Osteocyte (in vitro differentiated cells): ENCODE data around the gene GRIN3B. TPM values are rescaled to one million over a fixed set of nuclear protein-coding genes. Genes with fewer than 3 reads are reported as not detected.
A peak's percentile ranks its signal among the peaks of the same experiment; 100 is the strongest.

Experiments
- DNase-seq: peaks from one replicate; pipeline ENCODE4 v3.0.0; 2021; ENCODE audit warnings: mixed read lengths; ENCODE audit not compliant: unreplicated experiment; ENCODE audit errors: extremely low spot score
- H3K27ac Mint-ChIP-seq: one replicate; pipeline ENCODE4 v1.8.0; 2021; ENCODE audit warnings: mild to moderate bottlenecking, mixed read lengths; ENCODE audit not compliant: unreplicated experiment
- H3K27me3 Mint-ChIP-seq: one replicate; pipeline ENCODE4 v1.8.0; 2021; ENCODE audit warnings: mixed read lengths; ENCODE audit not compliant: unreplicated experiment
- H3K36me3 Mint-ChIP-seq: one replicate; pipeline ENCODE4 v1.8.0; 2021; ENCODE audit warnings: mixed read lengths; ENCODE audit not compliant: unreplicated experiment
- H3K4me1 Mint-ChIP-seq: one replicate; pipeline ENCODE4 v1.8.0; 2021; ENCODE audit warnings: mixed read lengths; ENCODE audit not compliant: unreplicated experiment
- H3K4me3 Mint-ChIP-seq: one replicate; pipeline ENCODE4 v1.8.0; 2021; ENCODE audit warnings: mild to moderate bottlenecking, moderate library complexity, mixed read lengths; ENCODE audit not compliant: unreplicated experiment
- H3K9me3 Mint-ChIP-seq: one replicate; pipeline ENCODE4 v1.8.0; 2021; ENCODE audit warnings: mixed read lengths; ENCODE audit not compliant: unreplicated experiment
- total RNA-seq: library from RNA; stranded (reverse); gene quantifications from 2 replicates; pipeline ENCODE4 v1.2.1, GENCODE V29; 2021
- TF ChIP-seq, protein P1 (sequence below): fragments of 200-600 bp; sonication (generic); IDR thresholded peaks from 2 replicates; pipeline ENCODE4 v1.5.0; 2021; ENCODE audit warnings: antibody characterized with exemption, mild to moderate bottlenecking, moderate library complexity

The GRIN3B gene
- total RNA-seq, 1 donor from 2014 or later, result 0.46 TPM

DNA sequence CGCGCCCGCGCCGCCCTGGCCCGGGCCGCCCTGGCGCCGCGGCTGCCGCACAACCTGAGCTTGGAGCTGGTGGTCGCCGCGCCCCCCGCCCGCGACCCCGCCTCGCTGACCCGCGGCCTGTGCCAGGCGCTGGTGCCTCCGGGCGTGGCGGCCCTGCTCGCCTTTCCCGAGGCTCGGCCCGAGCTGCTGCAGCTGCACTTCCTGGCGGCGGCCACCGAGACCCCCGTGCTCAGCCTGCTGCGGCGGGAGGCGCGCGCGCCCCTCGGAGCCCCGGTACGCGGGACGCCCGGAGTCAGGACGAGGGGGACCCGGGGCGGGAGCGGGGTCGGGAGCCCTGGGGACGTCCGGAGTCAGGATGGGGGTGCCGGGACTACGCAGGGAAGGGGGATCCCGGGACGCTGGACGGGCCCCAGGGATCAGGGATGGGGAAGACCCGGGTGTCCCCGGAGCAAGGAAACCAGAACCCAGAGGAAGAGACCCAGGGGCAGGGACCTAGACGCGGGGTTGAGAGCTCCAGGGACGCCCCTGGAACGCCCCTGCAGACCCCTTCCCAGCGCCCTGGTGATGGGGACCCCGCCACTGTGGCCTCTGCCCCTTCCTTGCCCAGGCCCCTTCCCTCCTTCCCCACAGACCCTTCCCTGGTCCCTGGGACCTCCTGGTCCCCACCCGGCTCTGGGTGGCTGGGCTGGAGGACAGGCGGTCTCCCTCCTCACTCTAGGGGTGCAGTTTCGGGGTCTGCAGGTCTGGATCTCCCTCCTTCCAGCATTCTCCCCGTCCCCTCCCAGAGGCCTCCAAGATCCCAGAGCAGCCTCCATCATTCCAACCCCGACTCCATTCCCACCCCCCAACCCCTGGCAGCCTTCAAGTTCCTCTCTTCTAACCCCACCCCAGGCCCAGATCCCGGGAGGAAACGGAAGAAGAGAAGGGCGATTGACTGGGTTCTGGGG, 645 bp downstream of the GRIN3B start:
- TF ChIP-seq, protein P1, sequence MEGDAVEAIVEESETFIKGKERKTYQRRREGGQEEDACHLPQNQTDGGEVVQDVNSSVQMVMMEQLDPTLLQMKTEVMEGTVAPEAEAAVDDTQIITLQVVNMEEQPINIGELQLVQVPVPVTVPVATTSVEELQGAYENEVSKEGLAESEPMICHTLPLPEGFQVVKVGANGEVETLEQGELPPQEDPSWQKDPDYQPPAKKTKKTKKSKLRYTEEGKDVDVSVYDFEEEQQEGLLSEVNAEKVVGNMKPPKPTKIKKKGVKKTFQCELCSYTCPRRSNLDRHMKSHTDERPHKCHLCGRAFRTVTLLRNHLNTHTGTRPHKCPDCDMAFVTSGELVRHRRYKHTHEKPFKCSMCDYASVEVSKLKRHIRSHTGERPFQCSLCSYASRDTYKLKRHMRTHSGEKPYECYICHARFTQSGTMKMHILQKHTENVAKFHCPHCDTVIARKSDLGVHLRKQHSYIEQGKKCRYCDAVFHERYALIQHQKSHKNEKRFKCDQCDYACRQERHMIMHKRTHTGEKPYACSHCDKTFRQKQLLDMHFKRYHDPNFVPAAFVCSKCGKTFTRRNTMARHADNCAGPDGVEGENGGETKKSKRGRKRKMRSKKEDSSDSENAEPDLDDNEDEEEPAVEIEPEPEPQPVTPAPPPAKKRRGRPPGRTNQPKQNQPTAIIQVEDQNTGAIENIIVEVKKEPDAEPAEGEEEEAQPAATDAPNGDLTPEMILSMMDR, result no peak
- peak overlapping the region; percentile 32 for H3K4me3 Mint-ChIP-seq
- peaks cover 5% of the 10 kb centered on the region for H3K4me1 Mint-ChIP-seq
- H3K27ac Mint-ChIP-seq, result no peak overlapping the region
- H3K36me3 Mint-ChIP-seq, result no peaks in the 10 kb centered on the region
- H3K27me3 Mint-ChIP-seq, result peaks cover 34% of the 10 kb centered on the region
- H3K9me3 Mint-ChIP-seq, result no peaks in the 10 kb centered on the region
- no peak for DNase-seq

DNA sequence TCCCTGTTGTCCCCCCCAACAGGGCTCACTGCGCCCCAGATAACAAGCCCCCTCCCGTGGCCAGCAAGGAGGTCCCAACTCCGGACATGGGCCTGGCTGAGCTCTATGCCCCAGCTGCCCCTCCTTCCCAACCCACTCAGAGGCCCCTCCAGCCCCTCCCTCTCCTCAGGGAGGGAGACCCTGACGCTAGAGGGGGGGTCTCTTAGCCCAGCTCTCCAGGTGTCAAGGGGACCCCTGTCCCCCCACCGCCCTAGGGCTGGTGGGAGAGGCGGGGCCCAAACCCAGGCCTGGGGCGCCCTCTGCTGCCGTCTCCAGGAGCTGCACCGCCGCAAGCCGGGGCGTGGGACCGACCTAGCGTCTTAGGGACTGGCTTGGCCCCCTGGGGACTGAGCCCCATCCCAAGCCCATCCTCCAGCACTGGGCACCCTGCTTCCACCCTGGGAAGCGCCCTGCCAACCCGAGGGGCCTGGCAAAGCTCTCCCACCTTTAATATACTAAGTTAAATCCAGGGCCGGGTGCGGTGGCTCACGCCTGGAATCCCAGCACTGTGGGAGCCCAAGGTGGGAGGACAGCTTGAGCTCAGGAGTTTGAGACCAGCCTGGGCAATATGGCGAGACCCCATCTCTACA, 1.4 kb downstream of the GRIN3B start:
- no peak overlapping the region for H3K4me3 Mint-ChIP-seq
- no peak overlapping the region for H3K27ac Mint-ChIP-seq
- H3K27me3 Mint-ChIP-seq, result peaks cover 30% of the 10 kb centered on the region
- TF ChIP-seq, protein P1, result peak; percentile 95
- no peaks in the 10 kb centered on the region for H3K9me3 Mint-ChIP-seq
- H3K36me3 Mint-ChIP-seq, result no peaks in the 10 kb centered on the region
- peaks cover 5% of the 10 kb centered on the region for H3K4me1 Mint-ChIP-seq
- DNase-seq, result no peak

DNA sequence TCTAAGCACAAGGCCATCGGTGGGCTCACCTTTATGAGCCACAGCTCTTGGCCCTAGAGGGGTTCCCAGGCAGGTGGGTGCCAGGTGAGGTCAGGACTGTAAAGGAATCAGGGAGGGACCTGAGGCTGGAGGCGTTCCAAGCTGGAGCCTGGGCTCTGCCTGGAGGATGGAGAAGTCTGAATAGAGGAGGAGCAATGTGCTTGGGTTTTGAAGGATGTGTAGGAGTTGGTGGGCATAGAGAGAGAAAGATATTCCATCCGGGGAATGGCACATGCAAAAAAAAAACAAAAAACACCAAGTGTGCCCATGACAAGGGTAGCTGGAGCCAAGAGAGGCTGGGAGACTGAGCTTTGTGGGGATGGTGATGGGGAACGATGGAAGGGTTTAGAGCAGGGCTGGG, 2.4 kb downstream of the GRIN3B start:
- DNase-seq, result no peak
- Mint-ChIP-seq H3K9me3 (no peaks in the 10 kb centered on the region), H3K4me1 (peaks cover 5% of the 10 kb centered on the region), H3K36me3 (no peaks in the 10 kb centered on the region), H3K27me3 (peaks cover 28% of the 10 kb centered on the region), H3K4me3 (no peak overlapping the region), H3K27ac (no peak overlapping the region)
- TF ChIP-seq, protein P1, result no peak

DNA sequence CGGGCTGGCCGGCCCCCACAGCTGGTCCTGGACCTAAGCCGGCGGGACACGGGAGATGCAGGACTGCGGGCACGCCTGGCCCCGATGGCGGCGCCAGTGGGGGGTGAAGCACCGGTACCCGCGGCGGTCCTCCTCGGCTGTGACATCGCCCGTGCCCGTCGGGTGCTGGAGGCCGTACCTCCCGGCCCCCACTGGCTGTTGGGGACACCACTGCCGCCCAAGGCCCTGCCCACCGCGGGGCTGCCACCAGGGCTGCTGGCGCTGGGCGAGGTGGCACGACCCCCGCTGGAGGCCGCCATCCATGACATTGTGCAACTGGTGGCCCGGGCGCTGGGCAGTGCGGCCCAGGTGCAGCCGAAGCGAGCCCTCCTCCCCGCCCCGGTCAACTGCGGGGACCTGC, 3.1 kb downstream of the GRIN3B start:
- no peak for DNase-seq
- TF ChIP-seq, protein P1, result no peak
- Mint-ChIP-seq H3K9me3 (no peaks in the 10 kb centered on the region), H3K4me3 (no peak overlapping the region), H3K36me3 (no peaks in the 10 kb centered on the region), H3K4me1 (peaks cover 4% of the 10 kb centered on the region), H3K27ac (no peak overlapping the region), H3K27me3 (peaks cover 21% of the 10 kb centered on the region)

DNA sequence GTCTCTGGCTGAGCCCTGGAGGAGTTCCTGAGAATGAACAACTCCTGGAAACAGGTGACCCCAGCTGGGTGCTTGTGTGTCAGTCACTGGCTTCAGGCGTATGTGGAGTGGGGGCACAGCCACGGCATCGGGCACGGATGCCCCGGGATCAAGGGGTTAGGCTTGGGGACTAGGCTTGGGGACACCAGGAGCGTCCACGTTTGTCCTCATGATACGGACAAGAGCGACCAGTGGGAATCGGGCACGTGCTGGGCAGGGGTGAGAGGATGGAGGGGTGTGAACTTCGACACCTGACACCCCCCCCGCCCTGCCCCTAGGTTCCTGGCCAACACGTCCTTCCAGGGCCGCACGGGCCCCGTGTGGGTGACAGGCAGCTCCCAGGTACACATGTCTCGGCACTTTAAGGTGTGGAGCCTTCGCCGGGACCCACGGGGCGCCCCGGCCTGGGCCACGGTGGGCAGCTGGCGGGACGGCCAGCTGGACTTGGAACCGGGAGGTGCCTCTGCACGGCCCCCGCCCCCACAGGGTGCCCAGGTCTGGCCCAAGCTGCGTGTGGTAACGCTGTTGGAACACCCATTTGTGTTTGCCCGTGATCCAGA, 4.1 kb downstream of the GRIN3B start:
- Mint-ChIP-seq H3K27me3 (peaks cover 13% of the 10 kb centered on the region), H3K4me3 (no peak overlapping the region), H3K4me1 (peaks cover 3% of the 10 kb centered on the region), H3K36me3 (no peaks in the 10 kb centered on the region), H3K9me3 (no peaks in the 10 kb centered on the region), H3K27ac (no peak overlapping the region)
- DNase-seq, result no peak
- TF ChIP-seq, protein P1, result no peak
